BE2C (cell line): Measurements from ENCODE around the gene CDH23.

Experiments
- DNase-seq: peaks from one replicate; pipeline ENCODE4 v3.0.0-alpha.2; 2020
- H3K27me3 ChIP-seq: fragments of 250-450 bp; sonication (Bioruptor Pico); 2 replicates; pipeline ENCODE4 v1.5.1; 2020; ENCODE audit warnings: mild to moderate bottlenecking
- H3K36me3 ChIP-seq: fragments of 250-450 bp; sonication (Bioruptor Pico); 2 replicates; pipeline ENCODE4 v1.5.1; 2020; ENCODE audit warnings: mild to moderate bottlenecking
- H3K4me1 ChIP-seq: fragments of 250-450 bp; sonication (Bioruptor Pico); 2 replicates; pipeline ENCODE4 v1.5.1; 2020
- H3K4me3 ChIP-seq: 2 replicates; pipeline ENCODE4 v1.5.1; 2011; ENCODE audit warnings: low read depth, low read length
- H3K9me3 ChIP-seq: fragments of 250-450 bp; sonication (Bioruptor Pico); 2 replicates; pipeline ENCODE4 v1.5.1; 2020
- CTCF ChIP-seq: IDR thresholded peaks from 2 replicates; pipeline ENCODE4 v1.5.1; 2012; ENCODE audit warnings: mild to moderate bottlenecking, low read depth, low read length

CDH23 gene

DNA sequence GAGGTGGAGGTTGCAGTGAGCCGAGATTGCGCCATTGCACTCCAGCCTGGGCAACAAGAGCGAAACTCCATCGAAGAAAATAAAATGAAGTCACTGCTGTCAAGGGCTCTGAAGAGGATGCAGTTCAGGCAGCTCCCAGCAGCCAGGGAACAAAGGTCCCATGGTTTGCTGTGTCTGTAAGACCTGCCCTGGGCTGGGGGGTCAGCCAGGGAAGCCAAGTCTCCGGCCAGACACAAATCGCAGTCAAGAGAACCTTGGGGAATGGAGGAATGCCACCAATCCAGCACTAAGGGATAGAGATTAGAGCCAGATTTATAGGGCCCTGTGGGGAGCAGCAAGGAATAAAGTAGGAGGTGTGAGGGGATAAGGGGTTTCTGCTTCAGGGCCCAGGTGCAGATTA, 405.5 kb downstream of the CDH23 start:
- H3K4me1 ChIP-seq = peaks cover 3% of the 10 kb centered on the region; the same call in 1 of the 2 replicates
- DNase-seq = no peak
- no peaks in the 10 kb centered on the region for H3K27me3 ChIP-seq
- TF ChIP-seq CTCF = no peak
- no peaks in the 10 kb centered on the region for H3K9me3 ChIP-seq
- no peaks in the 10 kb centered on the region for H3K36me3 ChIP-seq
- H3K4me3 ChIP-seq = no peak overlapping the region

- Histone ChIP-seq H3K9me3 (no peaks in the 10 kb centered on the region), H3K36me3 (no peaks in the 10 kb centered on the region), H3K4me1 (no peaks in the 10 kb centered on the region), H3K4me3 (no peak overlapping the region), H3K27me3 (no peaks in the 10 kb centered on the region)
- no peak for DNase-seq
- TF ChIP-seq CTCF = no peak
Measured at GRCh38 chr10:71802715-71803488, 406.2 kb downstream of the CDH23 start.

- H3K36me3 ChIP-seq = no peaks in the 10 kb centered on the region
- no peaks in the 10 kb centered on the region for H3K27me3 ChIP-seq
- TF ChIP-seq CTCF = no peak
- no peak overlapping the region for H3K4me3 ChIP-seq
- no peak for DNase-seq
- no peaks in the 10 kb centered on the region for H3K4me1 ChIP-seq
- H3K9me3 ChIP-seq = no peaks in the 10 kb centered on the region
Measured at GRCh38 chr10:71804077-71804476, 407.4 kb downstream of the CDH23 start.

DNA sequence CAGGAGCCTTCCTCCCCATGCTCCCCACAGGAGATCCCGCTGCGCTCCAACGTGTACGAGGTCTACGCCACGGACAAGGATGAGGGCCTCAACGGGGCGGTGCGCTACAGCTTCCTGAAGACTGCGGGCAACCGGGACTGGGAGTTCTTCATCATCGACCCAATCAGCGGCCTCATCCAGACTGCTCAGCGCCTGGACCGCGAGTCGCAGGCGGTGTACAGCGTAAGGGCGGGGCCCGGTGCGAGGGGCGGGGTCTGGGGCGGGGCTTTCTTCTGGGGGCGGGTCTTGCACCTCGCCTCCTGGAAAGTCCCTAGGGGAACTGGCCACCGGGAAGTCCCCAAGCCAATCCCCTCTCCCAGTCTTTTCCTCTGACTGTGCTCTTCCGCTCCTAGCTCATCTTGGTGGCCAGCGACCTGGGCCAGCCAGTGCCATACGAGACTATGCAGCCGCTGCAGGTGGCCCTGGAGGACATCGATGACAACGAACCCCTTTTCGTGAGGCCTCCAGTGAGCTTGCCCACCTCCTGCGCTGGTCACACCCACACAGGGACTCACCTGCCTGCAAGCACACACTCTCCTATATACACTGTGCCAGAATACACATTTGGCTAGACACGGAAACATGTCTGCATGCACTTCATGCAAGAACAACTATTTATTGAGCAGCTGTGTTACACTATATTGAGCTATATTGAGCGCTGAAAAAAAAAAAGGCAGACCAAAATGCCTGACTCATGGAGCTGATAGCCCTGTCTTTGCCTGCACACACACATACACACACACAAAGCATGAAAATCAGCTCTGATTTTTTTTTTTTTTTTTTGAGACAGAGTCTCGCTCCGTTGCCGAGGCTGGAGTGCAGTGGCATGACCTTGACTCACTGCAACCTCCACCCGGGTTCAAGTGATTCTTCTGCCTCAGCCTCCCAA, 409.3 kb downstream of the CDH23 start:
- H3K27me3 ChIP-seq = no peaks in the 10 kb centered on the region
- no peaks in the 10 kb centered on the region for H3K4me1 ChIP-seq
- no peak for TF ChIP-seq CTCF
- H3K36me3 ChIP-seq = no peaks in the 10 kb centered on the region
- no peak overlapping the region for H3K4me3 ChIP-seq
- no peaks in the 10 kb centered on the region for H3K9me3 ChIP-seq
- no peak for DNase-seq

GRCh38 chr10:71806704-71807556, 410.2 kb downstream of the CDH23 start:
- no peak for TF ChIP-seq CTCF
- Histone ChIP-seq H3K4me1 (no peaks in the 10 kb centered on the region), H3K4me3 (no peak overlapping the region), H3K27me3 (no peaks in the 10 kb centered on the region), H3K9me3 (no peaks in the 10 kb centered on the region), H3K36me3 (no peaks in the 10 kb centered on the region)
- no peak for DNase-seq
